ENCODE data around the gene SPIB. TPM values are rescaled to one million over a fixed set of nuclear protein-coding genes. Genes with fewer than 3 reads are reported as not detected.

Gene SPIB
- total and polyA plus RNA-seq, 2 of the 4 experiments (the other 2 are of a cell fraction), result not detected

- Histone ChIP-seq H2BK5ac (ENCODE audit: low read depth, low read length, poor library complexity, severe bottlenecking) (no peak overlapping the region), H3K56ac (ENCODE audit: extremely low read depth, insufficient read depth, low read length) (no peak overlapping the region), H4K8ac (ENCODE audit: low read depth in 2 of 2, low read length in 2 of 2) (no peak overlapping the region), H3K9ac (ENCODE audit: low read depth, low read length) (no peak overlapping the region), H3K23ac (ENCODE audit: low read depth, low read length) (no peak overlapping the region), H3K4me3 (ENCODE audit: insufficient read depth, low read depth, low read length) (no peak overlapping the region), H3K4me2 (ENCODE audit: low read depth, low read length) (no peak overlapping the region), H3K9me1 (ENCODE audit: insufficient read depth, low read length) (no peaks in the 10 kb centered on the region), H3K9me3 (ENCODE audit: control insufficient read depth, insufficient read depth, low read length) (no peaks in the 10 kb centered on the region), H2AK9ac (replicated peaks; ENCODE audit: low read depth, low read length, poor library complexity) (peak overlapping the region; percentile 28), H3K4ac (ENCODE audit: low read depth, low read length) (no peak overlapping the region), H3K4me1 (ENCODE audit: control insufficient read depth, insufficient read depth, low read length) (no peaks in the 10 kb centered on the region), H3K27ac (ENCODE audit: insufficient read depth, low read length) (no peak overlapping the region), H4K91ac (ENCODE audit: insufficient read depth, low read depth, low read length) (no peak overlapping the region), H2BK20ac (ENCODE audit: low read depth, low read length) (no peak overlapping the region), H3K79me1 (ENCODE audit: low read depth in 1 of 2, low read length in 2 of 2) (no peaks in the 10 kb centered on the region), H2AFZ (replicated peaks; ENCODE audit: low read length, poor library complexity) (peak overlapping the region; percentile 41), H3K36me3 (ENCODE audit: control insufficient read depth, insufficient read depth, low read length) (peaks cover 2% of the 10 kb centered on the region; the same call in 1 of the 2 replicates), H4K5ac (ENCODE audit: low read depth, low read length) (no peak overlapping the region), H3K14ac (replicated peaks; ENCODE audit: low read depth, low read length) (no peak overlapping the region), H3K18ac (ENCODE audit: low read depth, low read length) (no peak overlapping the region), H3K27me3 (ENCODE audit: control insufficient read depth, insufficient read depth, low read length) (peaks cover 17% of the 10 kb centered on the region), H2AK5ac (ENCODE audit: low read depth, low read length) (no peak overlapping the region), H4K20me1 (ENCODE audit: insufficient read depth, low read length) (no peaks in the 10 kb centered on the region), H2BK15ac (ENCODE audit: low read depth, low read length) (no peak overlapping the region), H2BK120ac (ENCODE audit: low read depth, low read length) (no peak overlapping the region)
- dilution Hi-C loops (cut with HindIII; ENCODE audit: low sequenced_read_pairs, unreplicated experiment) (no loop called here), in situ Hi-C loops (cut with MboI; ENCODE audit: low sequenced_read_pairs) (no loop called here), intact Hi-C loops (cut with micrococcal nuclease) (loop anchor here (1.0 to 2.0 kb wide), 2 partner anchors 30 to 47 kb away; partner anchors contain the start of gene POLD1)
- ATAC-seq (ENCODE audit: low read depth) (peak; percentile 94), DNase-seq (peak; percentile 54)
- BruUV-seq (replicated peaks), result no TSS peak
- 51% methylated on average over 19 of the region's 37 CpGs; no CpG with 5 or more reads in 1 of the 2 experiments for WGBS, 2 experiments (ENCODE audit: extremely low coverage in 2 of 2, insufficient read length in 1 of 2)
- ChIA-PET POLR2A (ENCODE audit: unreplicated experiment) (no interaction called here), CTCF (no interaction called here)
- TF ChIP-seq MAZ (IDR thresholded peaks at IDR 0.05; ENCODE audit: borderline replicate concordance, low read depth, low read length), result peak; percentile 34; the same call in 1 of the 2 replicates
- TF ChIP-seq NFE2L2 (IDR thresholded peaks at IDR 0.05; ENCODE audit: low read depth, low read length), result no peak
- no peak for TF ChIP-seq MAFK (IDR thresholded peaks at IDR 0.05; ENCODE audit: low read depth, low read length)
- no peak for TF ChIP-seq USF2 (IDR thresholded peaks at IDR 0.05; ENCODE audit: low read depth, low read length)
- no peak for TF ChIP-seq CHD1 (IDR thresholded peaks at IDR 0.05; ENCODE audit: low read depth, low read length)
- TF ChIP-seq CTCF (conservative IDR thresholded peaks at IDR 0.05; ENCODE audit: low read depth, low read length), result peak; percentile 71
- TF ChIP-seq RCOR1 (IDR thresholded peaks at IDR 0.05; ENCODE audit: insufficient replicate concordance, low read length), result no peak
- no peak for TF ChIP-seq ELK1 (IDR thresholded peaks at IDR 0.05; ENCODE audit: borderline replicate concordance, low read depth, low read length)
- TF ChIP-seq MXI1 (IDR thresholded peaks at IDR 0.05; ENCODE audit: borderline replicate concordance, low read depth, low read length), result no peak
- TF ChIP-seq POLR2A (IDR thresholded peaks at IDR 0.05; ENCODE audit: low read depth, low read length), result no peak
- TF ChIP-seq SMC3 (IDR thresholded peaks at IDR 0.05; ENCODE audit: low read depth, low read length), result peak; percentile 68
- no peak for TF ChIP-seq FOS (IDR thresholded peaks at IDR 0.05; ENCODE audit: low read depth, low read length)
- peak; percentile 61 for TF ChIP-seq RAD21 (IDR thresholded peaks at IDR 0.05; ENCODE audit: low read length)
- TF ChIP-seq BHLHE40 (IDR thresholded peaks at IDR 0.05; ENCODE audit: low read depth, low read length), result no peak
- TF ChIP-seq RFX5 (IDR thresholded peaks at IDR 0.05; ENCODE audit: low read depth, low read length), result no peak
These were observed 3.7 kb upstream of the SPIB start for GRCh38 chr19:50414864-50415660.
